ENCODE data around the gene LTBP2.

Gene LTBP2

DNA sequence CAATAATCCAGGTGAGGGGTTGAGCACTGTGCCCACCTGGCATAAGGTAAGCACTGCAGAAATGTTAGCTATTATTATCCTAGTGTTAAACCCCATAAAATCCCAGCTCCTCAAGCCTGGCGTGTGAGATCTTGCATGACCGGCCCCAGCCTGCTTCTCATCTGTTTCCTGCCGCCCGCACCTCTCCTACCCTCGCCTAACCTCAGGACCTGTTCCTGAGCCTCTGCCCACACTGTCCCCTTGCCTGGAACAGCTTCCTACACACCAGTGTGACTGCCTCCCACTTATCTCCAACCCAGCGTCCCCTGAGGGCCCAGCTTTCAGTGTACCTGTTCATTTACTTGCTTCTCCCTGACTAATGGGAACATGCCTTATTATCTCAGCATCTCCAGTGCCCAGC is 93.8 kb downstream of the LTBP2 start:
- H3K4me3 Mint-ChIP-seq = no peak overlapping the region
- no peak overlapping the region for H3K27ac Mint-ChIP-seq
- TF ChIP-seq, protein P1, sequence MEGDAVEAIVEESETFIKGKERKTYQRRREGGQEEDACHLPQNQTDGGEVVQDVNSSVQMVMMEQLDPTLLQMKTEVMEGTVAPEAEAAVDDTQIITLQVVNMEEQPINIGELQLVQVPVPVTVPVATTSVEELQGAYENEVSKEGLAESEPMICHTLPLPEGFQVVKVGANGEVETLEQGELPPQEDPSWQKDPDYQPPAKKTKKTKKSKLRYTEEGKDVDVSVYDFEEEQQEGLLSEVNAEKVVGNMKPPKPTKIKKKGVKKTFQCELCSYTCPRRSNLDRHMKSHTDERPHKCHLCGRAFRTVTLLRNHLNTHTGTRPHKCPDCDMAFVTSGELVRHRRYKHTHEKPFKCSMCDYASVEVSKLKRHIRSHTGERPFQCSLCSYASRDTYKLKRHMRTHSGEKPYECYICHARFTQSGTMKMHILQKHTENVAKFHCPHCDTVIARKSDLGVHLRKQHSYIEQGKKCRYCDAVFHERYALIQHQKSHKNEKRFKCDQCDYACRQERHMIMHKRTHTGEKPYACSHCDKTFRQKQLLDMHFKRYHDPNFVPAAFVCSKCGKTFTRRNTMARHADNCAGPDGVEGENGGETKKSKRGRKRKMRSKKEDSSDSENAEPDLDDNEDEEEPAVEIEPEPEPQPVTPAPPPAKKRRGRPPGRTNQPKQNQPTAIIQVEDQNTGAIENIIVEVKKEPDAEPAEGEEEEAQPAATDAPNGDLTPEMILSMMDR (IDR thresholded peaks at IDR 0.05; ENCODE audit: unreplicated experiment in 3 of 3) = no peak
- H3K27me3 Mint-ChIP-seq (ENCODE audit: low read depth) = no peaks in the 10 kb centered on the region
- no peaks in the 10 kb centered on the region for H3K36me3 Mint-ChIP-seq (ENCODE audit: low read depth)
- H3K9me3 Mint-ChIP-seq = no peaks in the 10 kb centered on the region
- no peaks in the 10 kb centered on the region for H3K4me1 Mint-ChIP-seq

DNA sequence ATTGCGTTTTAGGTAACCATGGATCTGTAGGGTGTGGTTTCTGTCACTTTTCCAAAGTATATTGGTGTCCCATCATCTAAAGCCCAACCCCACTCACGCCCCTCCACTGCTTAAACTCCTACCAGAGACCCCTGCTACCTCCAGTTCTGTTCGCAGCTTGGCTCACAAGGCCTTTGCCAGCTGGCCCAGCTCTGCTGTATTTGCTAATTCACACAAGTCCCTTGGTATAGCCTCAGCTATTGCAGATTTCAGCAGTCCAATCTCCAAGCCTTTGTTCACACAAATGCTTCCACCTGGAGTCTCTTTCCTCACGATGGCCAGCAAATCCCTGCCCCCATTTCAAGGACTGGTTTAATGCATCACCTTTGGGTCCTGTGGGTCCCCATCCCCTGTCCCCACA is 94.3 kb downstream of the LTBP2 start:
- H3K9me3 Mint-ChIP-seq = no peaks in the 10 kb centered on the region
- H3K4me3 Mint-ChIP-seq = no peak overlapping the region
- H3K4me1 Mint-ChIP-seq = no peaks in the 10 kb centered on the region
- H3K27ac Mint-ChIP-seq = no peak overlapping the region
- TF ChIP-seq, protein P1 (IDR thresholded peaks at IDR 0.05; ENCODE audit: unreplicated experiment in 3 of 3) = no peak
- H3K36me3 Mint-ChIP-seq (ENCODE audit: low read depth) = no peaks in the 10 kb centered on the region
- H3K27me3 Mint-ChIP-seq (ENCODE audit: low read depth) = no peaks in the 10 kb centered on the region

DNA sequence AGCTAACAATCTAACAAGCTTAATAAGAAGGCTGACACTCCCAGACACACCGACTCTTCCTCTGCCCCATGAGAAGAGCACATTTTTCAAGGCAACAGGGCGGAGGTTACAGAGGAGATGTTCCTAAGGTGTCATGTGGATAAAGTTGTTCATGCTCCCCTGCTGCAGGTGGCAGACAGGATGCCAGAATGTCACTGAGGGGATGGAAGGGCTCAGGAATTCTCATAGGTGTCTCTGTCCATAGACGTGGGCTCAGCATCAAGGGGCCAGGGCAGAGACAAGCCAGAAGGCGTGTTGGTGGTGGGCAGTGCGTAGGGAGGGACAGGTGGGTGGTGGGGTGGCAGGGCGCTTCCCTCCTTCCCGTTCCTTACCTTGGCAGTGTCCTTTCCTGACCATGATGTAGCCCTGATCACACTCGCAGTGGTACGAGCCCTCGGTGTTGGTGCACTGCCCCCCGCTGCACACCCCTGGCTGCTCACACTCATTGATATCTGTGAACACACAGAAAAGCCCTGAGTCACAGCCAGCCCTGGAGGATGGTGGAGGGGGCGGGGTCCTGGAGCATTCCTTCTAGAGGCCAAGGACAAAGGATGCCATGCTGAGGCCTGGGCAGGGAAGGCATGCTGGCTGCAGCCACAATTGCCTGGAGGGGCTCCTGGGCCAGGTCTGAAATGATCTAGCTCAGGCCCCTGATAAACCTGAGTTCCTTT is 95.4 kb downstream of the LTBP2 start:
- TF ChIP-seq, protein P1 (IDR thresholded peaks at IDR 0.05; ENCODE audit: unreplicated experiment in 3 of 3) = no peak
- Mint-ChIP-seq H3K4me1 (peaks cover 2% of the 10 kb centered on the region), H3K36me3 (ENCODE audit: low read depth) (no peaks in the 10 kb centered on the region), H3K4me3 (no peak overlapping the region), H3K27me3 (ENCODE audit: low read depth) (no peaks in the 10 kb centered on the region), H3K9me3 (no peaks in the 10 kb centered on the region), H3K27ac (no peak overlapping the region)

DNA sequence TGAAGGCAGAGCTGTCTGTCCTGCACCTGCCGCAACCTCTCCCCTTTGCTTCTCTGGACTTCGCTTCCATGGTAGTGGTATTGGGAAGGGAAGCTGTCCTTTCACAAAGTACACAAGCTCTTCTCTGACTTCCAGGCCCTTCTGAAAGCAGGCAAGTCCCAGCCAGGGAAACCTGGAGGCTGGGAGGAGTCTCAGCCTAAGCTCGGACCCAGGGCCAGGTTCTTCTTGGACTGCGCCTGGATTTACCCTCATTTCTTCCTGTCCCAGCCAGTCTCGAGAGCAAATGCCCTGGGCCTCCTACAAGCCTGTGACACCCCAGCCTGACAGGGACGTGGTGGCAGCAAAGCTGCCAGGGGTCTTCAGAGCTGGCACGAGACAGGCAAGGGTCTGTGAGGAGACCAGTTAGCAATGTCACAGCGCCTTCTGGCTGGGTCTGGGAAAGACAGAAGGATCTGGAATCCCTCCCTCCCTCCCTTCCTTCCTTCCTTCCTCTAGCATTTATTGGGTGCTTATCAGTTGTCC is 96.1 kb downstream of the LTBP2 start:
- Mint-ChIP-seq H3K4me1 (peaks cover 9% of the 10 kb centered on the region), H3K9me3 (no peaks in the 10 kb centered on the region), H3K4me3 (no peak overlapping the region), H3K27ac (no peak overlapping the region), H3K27me3 (ENCODE audit: low read depth) (no peaks in the 10 kb centered on the region), H3K36me3 (ENCODE audit: low read depth) (no peaks in the 10 kb centered on the region)
- TF ChIP-seq, protein P1 (IDR thresholded peaks at IDR 0.05; ENCODE audit: unreplicated experiment in 3 of 3) = no peak

DNA sequence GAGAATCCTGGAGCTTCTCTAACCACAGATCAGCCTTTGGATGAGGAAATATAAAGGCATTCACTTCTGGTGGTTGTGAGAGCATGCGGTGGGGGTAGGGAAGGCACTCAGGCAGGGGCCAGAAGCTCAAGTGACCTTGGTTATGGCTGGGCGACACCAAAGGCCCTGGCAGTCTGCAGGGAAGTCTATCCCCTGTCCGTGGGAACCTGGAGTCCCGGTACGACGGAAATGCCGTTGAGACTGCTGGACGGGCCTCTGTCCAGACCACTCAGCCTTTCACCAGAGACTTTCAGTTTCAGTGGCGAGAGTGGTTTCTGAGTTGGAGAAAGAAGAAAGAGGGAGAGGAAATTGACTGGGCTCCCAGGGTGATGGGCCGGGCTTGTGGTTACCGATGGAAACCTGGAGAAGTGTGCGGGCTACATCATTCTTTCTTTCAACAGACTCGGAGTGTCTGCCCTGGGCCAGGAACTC is 97.5 kb downstream of the LTBP2 start:
- H3K4me1 Mint-ChIP-seq = peaks cover 15% of the 10 kb centered on the region
- no peaks in the 10 kb centered on the region for H3K36me3 Mint-ChIP-seq (ENCODE audit: low read depth)
- H3K27ac Mint-ChIP-seq = no peak overlapping the region
- H3K27me3 Mint-ChIP-seq (ENCODE audit: low read depth) = no peaks in the 10 kb centered on the region
- H3K9me3 Mint-ChIP-seq = no peaks in the 10 kb centered on the region
- no peak overlapping the region for H3K4me3 Mint-ChIP-seq
- TF ChIP-seq, protein P1 (IDR thresholded peaks at IDR 0.05; ENCODE audit: unreplicated experiment in 3 of 3) = no peak
